Stromal cell of bone marrow (primary cell): ENCODE data around the gene SLAMF9.

Experiments used
- DNase-seq: peaks from one replicate; pipeline ENCODE4 v3.0.0-alpha.2; 2012; ENCODE audit warnings: low read depth

The SLAMF9 gene

DNA sequence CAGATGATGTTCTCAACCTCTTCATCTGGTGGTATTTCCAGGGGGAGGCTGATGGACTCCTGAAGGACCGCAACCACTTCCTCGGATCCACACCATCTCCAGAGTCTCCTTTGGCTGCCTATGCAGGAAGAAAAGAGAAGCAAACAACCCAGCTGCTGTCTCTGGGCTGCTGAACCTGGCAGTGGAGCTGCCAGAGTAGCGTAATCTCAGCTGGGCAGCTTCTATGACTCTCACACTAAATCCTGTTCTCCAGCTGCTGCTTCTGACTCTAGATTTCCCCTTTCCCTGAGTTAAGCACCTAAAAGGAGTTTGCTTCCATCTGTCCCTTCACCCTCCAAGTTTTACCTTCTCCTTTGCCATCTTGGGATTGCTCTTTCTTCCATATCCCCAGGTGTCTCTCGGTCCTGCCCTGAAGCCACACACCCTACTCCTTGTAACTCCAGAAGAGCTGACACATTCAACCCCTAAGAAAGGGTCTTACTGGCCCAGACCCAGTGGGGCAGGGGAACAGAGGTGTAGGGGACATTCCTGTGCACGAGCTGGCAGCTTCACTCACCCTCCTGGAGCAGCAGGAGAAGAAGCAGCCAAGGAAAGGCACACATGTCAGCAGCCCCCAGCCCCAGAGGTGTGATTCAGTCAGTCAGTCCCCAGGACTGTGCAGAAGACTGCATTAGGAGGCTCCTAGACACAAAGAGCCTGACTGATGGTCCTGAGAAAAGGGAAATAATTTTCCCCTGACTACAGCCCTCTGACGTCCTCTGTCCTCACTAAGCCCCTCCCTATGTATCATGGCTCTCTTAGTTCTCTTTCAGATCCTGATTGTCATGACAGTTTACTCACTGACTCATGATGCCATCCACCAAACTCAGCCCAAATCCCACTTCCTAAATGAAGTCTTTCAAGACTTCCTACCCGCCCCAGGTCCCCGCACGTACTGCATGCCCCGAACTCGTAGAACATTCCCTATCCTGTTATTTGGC, at the start of gene SLAMF9:
SLAMF9 (minus strand) TSS at position 702 of the 980 bp plus-strand sequence; CDS start at position 602, 100 bp downstream.
- DNase-seq = peak; percentile 44

DNA sequence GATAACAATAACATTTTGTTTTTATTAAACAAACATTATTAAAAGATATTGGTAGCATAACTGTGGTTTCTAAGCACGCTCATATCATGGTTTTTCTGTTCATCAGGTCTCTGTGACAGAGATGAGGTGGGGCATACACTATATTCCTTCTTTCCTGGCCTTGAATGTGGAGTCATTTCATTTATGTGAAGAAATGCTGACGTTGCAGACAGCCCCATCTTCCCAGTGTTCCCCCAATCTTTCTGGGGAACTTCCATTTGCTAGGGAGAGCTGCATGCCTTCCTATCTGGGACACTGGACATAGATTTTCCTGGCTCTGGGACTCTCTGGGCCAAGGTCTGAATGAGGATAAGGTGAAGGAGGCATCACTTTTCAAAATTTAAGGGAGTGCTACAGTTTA, 47.4 kb upstream of the SLAMF9 start:
- no peak for DNase-seq

DNA sequence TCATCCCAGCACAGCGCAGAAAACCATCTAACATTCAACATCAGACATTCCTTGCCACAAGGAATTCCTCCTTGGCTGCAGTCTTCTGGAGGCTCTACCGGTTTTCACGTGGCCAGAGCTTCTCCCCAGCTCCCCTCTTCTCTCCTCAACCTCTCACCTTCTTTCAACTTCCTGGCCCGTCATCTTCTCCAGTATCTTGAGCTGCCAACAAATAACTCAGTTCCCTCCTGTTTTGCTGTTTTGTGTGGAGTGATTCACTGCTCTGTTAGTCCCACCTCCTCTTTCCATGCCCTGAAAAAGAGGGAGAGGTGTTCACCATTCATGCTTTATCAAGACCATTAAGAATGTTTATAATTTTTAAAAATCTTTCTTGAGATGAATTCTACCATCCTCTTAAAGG, 45.2 kb upstream of the SLAMF9 start:
- no peak for DNase-seq

DNA sequence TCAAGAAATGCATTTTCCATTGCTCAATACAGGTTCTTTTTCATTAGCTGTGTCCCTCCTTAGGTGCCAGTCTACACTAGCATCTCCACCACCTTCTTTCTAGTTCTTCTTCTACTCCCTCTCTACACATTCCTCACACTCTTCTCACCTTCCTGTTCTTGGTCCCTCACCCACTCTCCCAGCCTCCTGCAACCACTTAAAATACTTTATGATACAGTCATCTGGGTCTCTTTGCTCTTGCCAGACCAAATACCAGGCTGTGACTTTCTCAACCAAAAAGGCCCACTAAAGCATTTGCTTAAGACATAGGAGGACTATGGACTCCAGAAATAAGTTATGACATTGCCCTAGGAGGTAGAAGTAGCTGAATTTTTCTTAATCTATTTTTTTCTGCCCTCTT, 42.6 kb upstream of the SLAMF9 start:
- peak; percentile 75 for DNase-seq

DNA sequence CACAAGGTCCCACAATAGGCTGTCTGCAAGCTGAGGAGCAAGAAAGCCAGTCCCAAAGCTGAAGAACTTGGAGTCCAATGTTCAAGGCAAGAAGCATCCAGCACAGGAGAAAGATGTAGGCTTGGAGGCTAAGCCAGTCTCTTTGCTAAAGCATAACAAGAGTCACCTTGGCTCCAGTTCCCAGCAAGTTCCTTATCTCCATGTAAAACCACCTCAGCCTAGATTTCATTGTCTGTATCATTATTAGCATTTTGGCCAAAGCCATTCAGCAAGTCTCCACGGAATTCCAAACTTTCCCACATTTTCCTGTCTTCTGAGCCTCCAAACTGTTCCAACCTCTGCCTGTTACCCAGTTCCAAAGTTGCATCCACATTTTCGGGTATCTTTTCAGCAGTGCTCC, 40.9 kb upstream of the SLAMF9 start:
- no peak for DNase-seq

DNA sequence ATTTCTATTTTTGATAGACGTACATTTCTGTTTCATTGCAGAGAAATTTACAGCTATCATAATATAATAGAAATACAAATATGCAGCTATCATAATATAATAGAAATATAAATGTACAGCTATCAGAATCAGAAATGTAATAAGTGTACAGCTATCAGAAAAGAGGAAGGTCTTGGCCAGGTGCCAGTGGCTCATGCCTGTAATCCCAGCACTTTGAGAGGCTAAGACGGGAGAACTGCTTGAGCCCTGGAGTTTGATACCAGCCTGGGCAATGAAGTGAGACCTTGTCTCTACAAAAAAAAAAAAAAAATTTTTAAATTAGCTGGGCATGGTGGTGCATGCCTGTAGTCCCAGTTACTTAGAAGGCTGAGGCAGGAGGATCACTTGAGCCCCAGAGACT, 39.9 kb upstream of the SLAMF9 start:
- no peak for DNase-seq

DNA sequence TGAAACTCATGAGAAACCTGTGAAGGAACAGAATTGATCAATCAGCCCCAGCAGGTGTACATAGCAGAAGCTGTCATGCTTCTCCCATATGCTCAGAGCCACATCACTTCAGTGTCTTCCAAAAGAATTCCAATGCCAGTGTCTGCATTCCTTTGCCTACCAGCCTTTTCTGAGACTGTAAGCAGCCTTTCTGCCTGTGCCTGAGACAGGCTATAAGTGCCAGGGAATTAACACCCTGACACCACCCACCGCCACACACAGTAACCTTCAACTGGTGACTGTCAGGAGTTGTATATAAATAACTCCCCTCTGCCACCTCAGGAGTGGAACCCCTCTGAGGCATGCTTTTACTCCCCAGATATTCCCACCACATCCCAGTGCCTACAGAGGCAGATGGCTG, 38.1 kb upstream of the SLAMF9 start:
- no peak for DNase-seq

DNA sequence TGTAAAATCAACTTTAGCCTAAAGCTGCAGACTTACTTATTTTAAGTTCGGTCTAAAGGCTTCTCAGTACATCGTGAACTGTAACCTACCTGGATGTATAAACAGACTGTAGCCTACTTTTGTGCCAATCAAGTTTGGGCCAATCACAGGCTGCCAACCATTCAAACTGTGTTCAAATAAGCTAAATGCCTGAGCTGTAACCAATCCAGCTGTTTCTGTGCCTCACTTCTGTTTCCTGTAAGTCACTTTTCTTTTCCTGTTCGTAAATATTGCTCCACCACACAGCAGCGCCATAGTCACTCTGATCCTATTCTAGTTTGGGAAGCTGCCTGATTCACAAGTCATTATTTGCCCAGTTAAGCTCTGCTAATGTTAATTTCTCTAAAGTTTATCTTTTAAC, 37.5 kb upstream of the SLAMF9 start:
- DNase-seq = peak; percentile 18

DNA sequence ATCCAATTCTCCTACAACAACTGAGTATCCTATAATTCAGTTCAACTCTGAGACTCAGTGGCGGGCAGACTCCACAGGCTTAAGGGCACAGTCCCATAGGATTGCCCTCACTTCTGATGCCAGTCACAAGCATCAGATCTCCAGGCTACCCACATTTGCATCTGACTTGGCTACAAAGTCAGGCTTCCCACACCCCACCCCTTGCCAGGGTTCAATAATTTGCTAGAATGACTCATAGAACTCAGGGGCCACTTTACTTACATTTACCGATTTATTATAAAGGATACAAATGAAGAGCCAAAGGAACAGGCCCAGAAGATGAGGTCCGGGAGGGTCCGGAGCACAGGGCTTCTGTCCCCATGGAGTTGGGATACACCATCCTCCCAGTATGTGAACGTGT, 36.0 kb upstream of the SLAMF9 start:
- DNase-seq = no peak

DNA sequence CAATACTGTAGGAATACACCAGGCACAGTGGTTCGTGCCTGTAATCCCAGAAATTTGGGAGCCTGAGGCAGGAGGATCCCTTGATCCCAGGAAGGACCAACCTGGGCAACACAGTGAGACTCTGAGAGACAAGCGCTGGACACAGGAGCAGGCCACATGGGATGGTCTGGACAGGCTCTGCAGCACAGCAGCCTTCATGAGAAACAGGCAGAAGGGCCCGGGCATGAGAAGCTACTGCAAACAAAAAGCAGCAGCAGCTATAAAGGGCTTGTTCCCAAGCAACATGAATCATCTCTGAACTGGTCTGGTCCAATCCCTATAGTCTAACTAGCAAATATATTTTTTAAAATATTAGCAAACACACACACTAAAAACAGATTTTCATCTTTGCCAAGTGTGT, 35.5 kb upstream of the SLAMF9 start:
- peak; percentile 21 for DNase-seq

DNA sequence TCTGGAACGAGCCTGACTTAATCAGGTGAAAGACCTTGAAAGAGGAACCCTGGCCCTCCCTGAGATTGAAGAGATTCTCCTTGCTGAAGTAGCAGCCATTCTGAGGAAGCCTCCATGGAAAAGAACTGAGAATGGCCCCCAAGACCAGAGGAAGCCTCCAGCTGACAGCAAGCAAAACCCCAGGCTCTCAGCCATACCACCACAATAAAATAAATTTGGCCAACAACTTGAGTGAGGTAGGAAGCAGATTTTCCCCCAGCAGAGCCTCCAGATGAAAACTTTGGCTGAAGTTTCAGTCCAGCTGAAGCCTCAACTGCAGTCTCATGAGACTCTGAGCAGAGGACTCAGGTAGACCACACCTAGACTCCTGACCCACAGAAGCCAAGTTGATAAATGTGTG, 34.0 kb upstream of the SLAMF9 start:
- no peak for DNase-seq

DNA sequence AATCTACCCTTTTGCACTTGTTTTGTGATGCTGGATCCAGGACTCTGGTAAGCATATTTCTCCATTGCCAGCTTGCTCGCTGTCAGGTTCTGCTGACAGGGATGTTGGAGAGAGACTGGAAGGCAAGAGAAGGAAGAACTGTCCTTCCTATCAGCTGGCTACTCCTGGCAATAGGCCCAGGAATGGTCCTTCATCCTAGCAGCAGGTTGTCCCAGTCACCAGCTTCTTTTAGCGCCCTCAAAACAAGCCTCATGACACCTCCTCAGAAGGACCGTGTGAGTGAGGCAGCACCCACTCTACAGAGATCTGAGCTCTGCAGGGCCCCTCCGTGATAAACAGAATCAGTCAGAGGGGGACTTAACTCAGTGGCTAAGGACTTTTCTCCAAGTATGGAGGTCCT, 33.1 kb upstream of the SLAMF9 start:
- no peak for DNase-seq

DNA sequence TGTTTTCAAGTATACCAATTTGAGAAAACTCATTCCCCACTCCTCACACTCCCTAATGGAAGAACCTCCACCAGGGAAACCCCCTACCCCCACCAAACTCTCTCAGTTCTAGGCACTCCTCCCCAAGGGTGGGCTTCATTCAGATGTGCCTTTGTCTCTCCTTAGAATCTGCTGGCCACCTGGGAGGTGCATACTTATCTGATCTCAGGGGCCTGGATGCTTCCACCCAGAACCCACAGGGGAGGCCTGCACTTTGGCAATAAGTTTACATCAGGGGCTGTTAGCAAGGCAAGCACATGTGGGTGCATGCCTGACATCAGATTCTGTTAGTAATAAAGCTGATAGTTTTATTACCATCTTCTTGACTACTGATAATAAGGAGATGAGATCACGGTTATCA, 32.5 kb upstream of the SLAMF9 start:
- no peak for DNase-seq

DNA sequence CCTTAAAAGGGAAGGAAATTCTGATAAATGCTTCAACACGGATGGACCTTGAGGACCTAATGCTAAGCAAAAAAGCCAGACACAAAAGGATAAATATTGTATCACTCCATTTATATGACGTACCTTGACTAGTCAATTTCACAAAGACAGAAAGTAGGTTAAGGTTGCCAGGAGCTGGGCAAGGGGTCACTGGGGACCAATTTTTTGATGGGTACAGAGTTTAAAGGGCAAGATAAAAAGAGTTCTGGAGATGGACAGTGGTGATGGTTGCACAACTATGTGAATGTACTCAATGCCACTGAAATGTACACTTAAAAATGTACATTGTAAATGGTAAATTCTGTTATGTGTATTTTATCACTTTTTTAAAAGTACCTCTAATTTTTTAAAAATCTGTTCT, 32.1 kb upstream of the SLAMF9 start:
- DNase-seq = no peak

DNA sequence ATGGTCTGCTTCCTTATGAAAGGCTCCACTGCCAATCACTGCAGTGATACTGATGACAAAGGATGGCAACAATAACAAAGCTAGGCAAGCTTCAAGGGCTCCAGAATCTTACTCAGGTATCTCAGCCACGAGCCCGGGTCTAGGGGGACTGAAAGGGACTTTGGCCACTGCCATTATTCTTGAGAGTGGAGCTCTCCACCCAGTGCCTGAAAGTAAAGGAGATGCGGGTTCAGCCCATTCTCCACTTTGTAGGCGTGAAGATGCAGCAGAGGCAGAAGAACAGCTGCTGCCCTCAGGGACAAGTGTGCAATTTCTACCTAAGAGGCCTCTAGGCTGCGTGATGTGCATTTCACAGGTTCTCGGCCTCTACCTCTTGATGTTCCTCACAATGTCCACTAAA, 31.4 kb upstream of the SLAMF9 start:
- DNase-seq = no peak

DNA sequence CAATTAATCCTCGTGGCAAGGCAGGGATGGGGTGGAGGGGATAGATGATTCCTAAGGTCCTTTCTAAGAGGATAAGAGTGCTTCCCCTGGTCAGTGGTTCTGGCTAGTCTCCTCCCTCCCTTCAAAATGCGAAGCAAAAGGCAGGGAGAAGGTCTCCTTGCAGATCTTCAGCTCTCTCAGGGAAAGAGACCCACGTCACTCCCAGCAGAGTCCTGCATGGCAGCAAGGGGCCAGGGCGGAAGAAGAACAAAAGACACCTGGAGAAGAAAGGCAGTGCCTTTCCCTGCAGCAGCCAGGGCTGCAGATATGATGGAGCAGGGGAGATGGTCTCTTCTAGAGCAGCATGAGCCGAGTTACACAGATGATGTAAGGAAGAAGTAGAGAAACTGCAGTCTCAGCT, 29.6 kb upstream of the SLAMF9 start:
- no peak for DNase-seq

DNA sequence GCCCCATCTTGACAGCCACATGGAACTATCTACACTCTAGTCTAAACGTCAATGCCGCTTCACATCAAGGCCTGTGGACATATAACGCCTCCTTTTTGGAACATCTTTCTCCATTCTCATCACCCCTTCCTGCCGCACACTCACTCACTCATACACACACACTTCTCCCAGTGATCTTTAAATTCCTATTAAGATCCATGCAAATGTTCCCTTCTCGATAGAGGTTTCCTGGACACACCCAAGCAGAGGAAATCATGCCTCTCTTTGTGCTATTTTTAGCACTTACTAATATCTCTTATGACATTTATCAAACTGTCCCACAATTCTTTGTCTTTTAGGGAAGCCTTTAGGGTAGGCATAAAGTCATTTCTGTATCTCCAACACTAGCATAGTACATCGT, 28.2 kb upstream of the SLAMF9 start:
- DNase-seq = no peak

DNA sequence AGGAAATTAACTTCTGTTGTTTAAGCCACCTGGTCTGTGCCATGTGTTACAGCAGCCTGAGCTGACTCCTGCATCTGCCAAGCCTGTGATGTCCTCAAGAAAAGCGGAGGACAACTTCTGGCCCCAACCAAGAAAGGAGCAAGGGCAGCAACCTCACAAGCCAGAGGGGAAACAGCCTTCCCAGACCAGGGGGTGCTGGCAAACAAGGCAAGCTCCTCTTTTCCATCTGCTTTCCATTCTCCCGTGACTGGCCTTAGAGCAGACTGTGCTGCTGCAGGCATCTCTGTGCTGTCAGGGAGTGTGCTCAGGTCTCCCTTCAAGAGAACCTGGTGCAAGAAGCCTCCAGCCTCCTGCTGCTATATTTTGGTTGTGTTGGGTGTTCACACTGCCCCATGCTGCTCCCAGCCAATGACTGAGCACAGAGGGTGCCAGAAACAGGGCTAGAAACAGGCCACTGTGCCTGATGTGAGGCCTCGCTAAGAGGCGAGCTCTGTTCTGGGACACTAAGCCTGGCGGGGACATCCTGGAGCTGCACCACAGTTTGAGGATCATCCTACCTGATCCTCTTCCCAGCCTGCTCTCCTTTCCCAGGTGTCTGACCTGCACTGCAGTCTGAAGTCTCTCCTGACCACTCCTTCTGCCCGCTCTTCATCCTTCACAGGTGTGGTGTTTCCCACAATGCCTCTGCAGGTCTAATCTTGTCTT, 27.5 kb upstream of the SLAMF9 start:
- no peak for DNase-seq

DNA sequence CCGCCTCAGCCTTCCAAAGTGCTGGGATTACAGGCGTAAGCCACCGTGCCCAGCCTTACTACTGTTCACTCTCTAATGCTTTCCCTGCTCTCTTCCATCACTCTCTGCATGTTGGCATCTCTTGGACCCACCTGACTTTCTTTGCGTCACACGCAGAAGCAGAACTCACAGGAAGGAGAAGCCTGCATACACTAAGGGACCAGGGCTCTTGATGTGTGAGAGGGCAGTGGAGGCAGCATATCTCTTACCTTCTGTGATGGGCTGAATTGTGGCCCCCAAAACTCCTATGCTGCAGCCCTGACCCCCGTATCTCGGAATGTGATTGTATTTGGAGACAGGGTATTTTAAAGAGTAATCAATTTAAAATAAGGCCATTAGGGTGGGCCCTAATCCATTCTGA, 26.7 kb upstream of the SLAMF9 start:
- no peak for DNase-seq

DNA sequence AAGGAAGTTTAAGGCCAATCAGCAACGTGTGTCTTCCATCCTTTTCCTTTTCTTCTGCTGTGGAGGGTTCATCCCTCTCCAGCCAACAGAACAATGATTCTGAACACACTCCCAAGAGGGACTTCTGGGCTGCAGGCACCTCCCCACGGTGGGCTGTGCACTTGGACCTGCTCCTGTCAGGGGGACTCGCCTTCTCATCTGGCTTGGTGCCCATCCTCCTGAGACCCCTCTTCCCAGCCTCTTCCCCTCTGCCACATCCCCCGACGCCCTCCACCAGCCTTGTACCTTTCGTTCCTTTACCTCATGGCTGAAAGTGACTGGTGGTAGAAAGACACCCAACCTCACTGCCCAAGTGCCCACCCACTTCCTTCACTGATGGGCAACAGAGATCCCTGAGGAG, 26.0 kb upstream of the SLAMF9 start:
- no peak for DNase-seq

DNA sequence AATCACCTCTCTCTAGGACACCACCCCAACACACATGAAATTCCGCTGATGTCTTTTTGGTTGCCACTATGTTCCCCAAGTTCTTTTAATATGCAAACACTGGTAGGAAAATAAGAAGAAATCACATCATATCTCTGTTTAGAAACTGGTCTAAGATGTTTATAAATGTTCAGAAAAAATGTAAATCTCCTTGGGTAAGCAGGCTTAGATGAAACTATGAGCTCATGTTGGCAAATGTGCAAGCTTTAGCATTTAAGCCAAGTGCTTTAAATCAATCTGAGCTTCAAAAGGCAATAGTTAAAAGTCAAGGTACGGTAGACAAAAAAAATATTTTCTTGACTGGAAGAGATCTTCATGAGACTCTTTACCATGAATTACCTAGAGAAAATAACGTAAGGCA, 25.2 kb upstream of the SLAMF9 start:
- no peak for DNase-seq

DNA sequence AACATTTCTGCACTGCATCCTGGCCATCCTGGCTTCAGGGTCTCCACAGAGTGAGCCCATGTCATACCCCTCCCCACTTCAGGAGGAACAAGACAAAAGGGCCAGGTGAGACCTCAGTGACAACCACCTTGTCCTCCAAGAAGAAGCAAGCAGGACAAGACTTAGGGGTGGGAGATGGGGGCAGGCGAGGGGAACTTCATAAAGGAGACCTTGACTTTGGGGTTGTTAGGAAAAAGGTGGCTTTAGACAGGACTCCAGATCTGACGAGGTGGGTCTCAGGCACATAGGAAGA, 24.0 kb upstream of the SLAMF9 start:
- DNase-seq = no peak

DNA sequence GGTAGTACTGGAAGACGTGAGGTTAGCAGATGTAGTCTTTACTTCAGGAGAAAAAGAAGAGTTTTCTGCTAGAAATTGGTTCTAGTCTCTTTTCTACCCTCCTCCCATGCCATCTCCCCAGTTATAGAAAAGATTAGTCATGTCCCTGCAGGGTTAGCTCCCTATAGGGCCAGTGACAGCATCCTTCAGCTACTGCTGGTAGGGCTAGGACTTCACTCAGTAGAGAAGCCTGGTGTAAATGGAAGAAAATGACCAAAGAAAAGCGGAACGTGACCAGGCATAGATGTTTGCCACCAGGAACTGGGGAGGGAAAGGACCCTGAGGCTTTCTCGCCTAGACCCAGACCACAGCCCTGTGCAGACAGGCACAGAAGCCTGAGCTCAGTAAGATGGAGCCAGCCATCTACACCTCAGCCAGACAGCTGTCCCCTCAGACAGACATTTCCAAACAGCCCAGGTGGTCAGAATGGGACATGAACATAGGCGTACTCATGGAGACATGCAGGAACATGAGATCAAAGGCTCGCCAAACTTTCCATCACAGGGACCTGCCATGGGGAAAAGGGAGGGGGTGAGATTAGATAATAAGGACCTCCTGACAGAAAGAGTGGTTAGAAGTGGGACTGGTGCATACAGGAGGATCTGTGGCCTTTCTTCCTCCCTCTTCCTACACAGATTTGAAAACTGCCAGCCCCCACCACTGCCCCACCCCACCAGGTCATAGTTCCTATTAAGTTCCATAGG, 23.5 kb upstream of the SLAMF9 start:
- no peak for DNase-seq
